CD4-positive, alpha-beta T cell treated with Interleukin-17A for 1 hour (primary cell): Measurements from ENCODE around the gene TCEAL5.
A peak's percentile ranks its signal among the peaks of the same experiment; 100 is the strongest.
"Not testable (repeated sequence)": the region's sequence is repeated elsewhere in the genome, so short reads cannot be mapped to it uniquely, and the experiment has no call there.

Source experiments
- DNase-seq: peaks from one replicate; pipeline ENCODE4 v3.0.0-alpha.2; 2020

TCEAL5 gene, protein sequence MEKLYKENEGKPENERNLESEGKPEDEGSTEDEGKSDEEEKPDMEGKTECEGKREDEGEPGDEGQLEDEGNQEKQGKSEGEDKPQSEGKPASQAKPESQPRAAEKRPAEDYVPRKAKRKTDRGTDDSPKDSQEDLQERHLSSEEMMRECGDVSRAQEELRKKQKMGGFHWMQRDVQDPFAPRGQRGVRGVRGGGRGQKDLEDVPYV

DNA sequence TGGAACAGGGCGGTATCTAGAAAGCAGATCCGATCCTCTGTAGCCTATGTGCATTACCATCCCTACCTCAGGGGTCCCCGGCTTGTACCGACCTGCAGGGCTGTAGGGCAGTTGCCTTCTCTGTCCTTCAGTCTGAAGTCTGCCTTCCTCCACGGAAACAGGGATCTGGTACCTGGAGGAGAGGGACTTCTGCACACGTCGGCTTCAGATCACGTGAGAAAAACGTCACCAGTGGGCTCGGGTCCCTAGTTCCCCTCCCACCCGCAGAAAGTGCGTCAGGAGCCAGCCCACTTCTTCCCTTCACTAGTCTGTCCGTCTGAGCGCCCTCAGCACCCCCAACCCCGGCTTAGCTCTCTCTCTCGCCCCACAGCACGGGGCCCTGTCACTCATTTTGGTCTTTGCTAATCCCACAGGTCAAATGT lies at the start of gene TCEAL5:
TCEAL5 (minus strand) TSS at position 170 of the 422 bp plus-strand sequence. CDS start 2,187 bp downstream, outside the sequence.
- DNase-seq, result no peak

DNA sequence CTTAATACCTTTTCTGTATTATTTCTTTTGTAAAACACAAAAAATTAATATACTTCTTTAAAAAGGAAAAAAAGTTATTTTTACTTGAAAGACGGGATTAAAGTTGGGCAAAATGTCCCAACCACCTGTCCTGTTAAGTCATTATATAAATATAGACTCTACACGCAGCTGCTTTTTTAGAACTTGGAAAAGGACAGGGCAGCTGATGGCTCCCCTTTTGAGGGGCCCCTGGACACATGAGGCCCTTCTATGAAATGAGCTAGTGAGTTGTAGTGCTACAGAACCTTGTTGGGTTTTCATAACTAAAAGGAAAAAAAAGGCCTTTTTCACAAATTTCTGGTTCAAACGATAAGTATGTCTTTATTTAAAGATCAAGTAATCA lies 34.8 kb upstream of the TCEAL5 start:
- no peak for DNase-seq

DNA sequence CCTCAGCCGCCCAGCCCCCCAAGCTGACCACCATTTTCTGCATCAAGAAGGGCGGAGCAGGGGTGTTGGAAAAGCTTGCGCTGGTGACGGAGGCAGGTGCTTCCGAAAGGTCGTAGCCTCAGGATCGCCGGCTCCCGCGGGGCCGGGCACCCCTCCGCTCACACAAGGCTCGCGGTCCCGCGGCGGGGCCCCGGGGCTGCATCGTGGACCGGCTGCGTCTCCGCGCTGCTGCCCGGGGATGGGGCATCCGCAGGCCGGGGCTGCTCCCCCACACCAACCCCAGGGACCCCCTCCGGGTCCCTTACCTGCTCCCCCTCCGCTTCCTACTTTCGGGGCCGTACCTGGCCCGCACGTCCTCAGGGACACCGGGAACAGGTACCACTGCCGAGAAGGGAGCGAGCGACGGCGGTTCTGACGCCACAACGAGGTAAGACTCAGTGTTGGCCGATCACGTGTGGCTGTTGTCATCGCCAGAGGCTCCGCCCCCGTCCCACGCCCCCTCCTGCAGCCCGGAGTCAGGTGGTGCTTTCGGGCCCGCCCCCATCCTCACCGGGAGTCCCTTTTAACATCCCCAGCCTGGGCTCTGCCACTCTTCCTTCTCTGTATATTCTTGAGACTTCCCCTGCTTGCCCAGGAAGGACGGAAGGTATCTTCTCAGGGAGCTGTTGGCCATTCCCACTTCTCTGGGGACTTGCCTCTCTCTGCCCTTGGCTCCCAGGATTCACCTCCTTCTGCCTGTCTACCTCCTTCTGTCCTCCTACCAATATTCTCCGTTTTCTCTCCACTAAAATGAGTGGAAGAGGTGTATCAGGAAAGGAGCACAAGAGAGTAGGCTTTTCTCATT lies 34.2 kb upstream of the TCEAL5 start, which contains the start of gene BEX2:
BEX2 (minus strand) TSS at position 436 of the 844 bp plus-strand sequence. CDS start 1,014 bp downstream, outside the sequence.
- peak; percentile 87 for DNase-seq

DNA sequence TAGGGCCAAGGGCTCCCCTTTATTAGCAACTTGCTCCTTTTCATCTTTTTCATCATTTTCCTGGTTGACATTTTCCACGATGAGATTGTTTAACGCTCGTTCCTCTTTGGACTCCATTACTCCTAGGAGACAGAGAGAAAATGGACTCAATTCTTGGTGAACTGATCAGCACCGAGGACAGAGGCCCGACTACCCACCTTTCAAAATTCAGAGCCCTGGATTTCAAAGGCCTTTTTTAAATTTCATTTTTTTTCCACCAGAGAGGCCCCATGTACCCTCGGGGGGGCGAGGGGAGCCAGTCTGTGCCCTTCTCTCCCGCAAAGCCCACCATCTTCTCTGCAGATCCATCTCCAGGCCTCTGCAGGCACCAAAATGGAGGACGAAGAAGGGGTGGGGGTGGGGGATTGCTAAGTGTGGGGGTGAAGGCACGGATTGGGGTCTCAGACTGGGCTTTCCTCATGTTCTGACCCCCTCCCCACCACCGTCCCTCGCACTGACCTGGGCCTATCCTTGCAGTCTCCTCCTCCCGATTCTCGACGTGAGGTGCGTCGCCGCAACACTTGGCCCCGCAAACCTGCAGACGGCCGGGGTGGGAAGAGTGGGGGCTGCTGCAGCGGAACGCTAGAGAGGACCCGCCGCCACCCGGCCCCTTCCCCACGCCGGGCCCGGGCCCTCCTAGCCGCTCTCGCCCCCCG lies 33.5 kb upstream of the TCEAL5 start:
- DNase-seq, result no peak

DNA sequence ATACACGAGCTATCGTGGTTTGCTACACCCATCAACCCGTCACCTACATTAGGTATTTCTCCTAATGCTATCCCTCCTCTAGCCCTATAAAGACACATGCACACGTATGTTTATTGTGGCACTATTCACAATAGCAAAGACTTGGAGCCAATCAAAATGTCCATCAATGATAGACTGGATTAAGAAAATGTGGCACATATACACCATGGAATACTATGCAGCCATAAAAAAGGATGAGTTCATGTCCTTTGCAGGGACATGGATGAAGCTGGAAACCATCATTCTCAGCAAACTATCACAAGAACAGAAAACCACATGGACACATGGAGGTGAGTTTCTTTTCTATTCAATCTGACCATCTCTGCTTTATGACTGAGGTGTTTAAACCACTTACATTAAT lies 29.1 kb upstream of the TCEAL5 start:
- not testable (repeated sequence) for DNase-seq

DNA sequence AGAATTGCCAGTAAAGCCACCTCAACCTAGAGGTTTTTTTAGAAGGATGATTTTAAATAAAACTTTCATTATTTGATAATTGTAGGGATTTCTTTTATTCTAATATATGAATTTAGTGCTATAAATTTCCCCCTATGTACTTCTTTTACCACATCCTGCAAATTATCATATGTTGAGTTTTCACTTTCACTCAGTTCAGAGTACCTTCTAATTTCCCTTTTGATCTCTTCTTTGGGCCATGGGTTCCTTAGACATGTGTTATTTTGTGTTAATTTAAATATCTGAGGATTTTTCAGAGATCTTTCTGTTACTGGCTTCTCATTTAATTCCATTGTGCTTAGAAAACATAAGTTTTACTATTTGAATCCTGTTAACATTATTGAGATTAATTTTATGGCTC lies 28.2 kb upstream of the TCEAL5 start:
- no peak for DNase-seq

DNA sequence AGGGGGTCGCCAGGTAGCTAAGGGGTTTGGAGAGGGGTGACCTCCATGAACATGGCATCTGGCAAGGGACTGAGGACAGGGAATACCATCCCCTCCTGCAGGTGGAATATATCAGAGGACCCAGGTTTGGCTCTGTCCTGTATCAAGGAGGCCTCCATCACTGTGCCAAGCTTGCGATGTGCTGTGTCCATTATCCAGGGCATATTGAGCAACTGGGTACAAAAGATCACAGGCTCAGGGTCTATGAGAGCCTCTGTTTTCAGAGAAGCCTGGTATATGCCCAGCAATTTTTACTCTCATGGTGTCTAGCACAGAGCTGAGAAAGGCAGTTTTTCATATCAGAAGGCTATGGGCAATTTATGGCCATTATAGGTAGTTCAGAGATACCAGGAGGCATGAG lies 16.6 kb upstream of the TCEAL5 start:
- no peak for DNase-seq

DNA sequence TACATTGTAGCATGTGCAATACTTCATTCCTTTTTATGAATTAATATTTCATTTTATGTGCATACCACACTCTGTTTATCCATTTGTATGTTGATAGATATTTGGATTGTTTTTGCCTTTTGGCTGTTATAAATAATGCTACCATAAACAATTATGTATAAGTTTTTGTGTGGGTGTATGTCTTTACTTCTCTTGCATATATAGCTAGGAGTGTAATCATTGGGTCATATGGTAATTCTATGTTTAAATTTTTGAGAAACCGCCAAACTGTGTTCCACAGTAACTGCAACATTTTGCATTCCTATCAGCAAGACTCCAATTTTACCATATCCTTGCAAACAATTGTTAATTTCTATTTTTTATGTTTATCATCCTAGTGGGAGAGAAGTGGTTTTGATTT lies 3.1 kb upstream of the TCEAL5 start:
- no peak for DNase-seq

DNA sequence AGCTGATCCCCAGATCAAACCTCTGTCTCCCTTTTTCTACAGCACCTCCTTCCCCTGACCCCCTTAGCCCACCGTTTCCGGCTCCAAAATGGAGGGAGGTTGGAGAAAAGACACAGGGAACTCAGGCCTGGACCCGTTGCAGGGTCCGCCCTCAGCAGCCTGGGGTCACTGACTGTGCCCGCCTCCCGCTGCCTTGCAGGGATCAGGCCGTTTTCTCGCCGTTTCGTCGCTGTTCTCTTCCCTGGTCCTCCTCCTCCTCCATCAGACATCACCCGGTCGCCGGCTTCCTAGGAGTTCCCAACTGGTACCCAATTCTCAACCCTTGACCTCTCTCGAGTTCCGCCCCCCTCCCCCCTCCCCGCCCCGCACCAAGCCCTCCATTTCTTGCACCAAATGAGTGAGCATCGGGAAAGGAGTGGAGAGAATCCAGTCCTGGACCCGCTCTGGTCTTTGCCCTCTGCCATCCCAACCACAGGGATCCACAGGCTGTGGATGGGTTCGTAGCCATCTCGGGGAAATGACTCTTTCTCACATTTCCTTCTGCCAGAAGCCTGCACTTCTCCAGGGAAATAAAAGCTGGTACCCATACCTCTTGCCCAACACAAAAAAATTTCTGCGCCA lies 493 bp downstream of the TCEAL5 start:
- no peak for DNase-seq

DNA sequence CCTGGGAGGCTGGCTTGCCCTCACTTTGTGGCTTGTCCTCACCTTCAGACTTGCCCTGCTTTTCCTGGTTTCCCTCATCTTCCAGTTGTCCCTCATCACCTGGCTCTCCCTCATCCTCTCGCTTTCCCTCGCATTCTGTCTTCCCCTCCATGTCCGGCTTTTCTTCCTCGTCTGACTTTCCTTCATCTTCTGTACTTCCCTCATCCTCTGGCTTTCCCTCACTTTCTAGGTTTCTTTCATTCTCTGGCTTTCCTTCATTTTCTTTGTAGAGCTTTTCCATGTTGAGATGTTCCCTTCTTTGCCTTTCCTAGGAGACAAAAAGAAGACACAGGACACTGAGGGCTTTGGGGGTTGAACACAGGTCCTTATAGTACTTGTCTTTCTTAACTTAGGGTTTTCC lies 2.3 kb downstream of the TCEAL5 start:
- DNase-seq, result no peak

DNA sequence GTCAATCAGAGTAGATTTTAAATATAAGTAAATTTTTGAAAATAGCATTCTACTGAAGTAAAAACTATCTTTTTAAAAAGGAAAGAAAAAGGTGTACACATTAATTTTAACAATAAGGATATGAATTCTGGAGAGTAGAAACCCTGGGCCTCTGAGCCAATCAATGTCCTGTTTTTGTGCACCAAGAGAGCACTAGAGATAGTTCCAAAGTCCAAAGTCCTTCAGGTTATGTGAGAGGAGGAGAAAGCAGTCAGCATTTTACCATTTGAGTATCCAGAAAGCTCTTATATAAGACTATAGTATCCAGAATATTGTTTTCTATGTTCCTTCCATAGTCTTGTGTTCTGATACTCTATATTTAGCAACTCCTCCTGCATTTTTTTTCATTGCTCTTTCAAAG lies 18.3 kb downstream of the TCEAL5 start:
- DNase-seq, result no peak

DNA sequence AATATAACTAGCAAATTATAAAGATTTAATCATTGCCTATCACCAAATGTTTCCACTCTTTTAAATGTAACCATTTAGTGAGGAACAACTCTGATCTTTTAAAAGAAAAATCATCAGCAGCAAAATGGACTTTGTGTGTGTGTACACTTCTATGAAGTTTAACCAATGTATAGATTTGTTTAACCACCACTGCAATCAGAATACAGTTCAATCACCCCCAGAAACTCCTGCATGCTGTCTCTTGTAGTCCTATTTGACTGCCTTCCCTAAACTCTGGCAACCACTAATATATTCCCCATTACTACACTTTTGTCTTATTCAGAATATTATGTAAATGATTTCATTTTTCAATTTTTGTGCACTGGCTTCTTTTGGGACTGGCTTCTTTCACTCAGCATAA lies 19.9 kb downstream of the TCEAL5 start:
- DNase-seq, result no peak

DNA sequence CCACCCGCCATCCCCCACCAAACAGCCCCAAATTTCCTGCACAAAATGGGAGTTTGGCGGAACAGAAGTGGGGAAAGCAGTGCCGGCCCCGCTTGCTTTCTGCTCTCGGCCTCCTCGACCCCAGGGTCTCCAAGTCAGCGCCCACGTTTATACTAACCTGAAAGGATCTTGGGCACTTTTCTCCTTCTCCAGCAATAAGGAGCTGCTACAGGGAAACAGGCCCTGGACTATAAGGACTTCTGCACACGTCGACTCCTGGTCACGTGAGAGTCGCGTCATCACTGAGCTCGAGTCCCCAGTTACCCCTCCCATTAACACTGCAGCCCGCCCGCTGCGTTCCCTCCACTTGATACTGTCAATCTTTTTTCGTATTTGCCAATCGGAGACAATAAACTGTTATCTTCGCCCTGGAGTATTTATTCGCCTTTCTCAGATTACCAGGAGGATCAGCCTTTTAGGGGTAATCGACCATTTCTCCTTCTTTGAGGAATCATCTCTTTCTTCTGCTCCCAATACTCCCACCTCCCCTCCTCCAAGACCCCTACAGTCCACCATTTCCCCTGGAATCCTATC lies 21.5 kb downstream of the TCEAL5 start, which contains the start of gene TCEAL8:
TCEAL8 (minus strand) TSS at position 235 of the 573 bp plus-strand sequence. CDS start 1,176 bp downstream, outside the sequence.
- peak; percentile 70 for DNase-seq

DNA sequence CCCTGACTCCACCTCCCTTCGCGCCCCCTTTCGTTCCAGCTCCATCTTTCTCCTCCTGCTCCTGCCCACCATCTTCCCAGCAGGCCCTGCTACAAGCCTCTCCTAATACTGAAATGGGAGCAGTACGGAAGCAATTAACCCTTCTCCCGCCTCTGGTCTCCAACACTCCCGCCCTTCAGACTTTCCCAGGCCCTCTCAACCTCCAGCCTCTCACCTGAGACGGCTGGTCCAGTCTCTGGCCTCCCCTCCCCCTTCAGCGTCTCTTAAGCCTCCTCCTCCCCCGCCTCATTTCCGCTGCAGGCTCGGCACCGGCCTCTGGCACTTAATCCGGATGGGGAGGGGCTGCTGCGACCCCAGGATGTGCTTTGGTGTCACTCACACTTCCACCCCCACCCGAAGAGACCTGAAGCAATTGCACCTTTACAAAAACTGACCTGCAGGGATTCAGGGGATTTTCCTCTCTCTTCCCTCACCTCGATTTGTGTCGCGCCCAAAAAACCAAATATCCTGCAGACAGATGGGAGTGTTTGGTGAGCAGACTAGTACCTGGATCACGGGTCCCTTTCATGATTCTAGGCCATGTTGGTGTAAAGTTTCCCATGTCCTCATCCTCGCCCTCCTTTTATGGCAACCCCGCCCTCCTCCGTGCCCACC lies 22.3 kb downstream of the TCEAL5 start:
- peak; percentile 48 for DNase-seq

DNA sequence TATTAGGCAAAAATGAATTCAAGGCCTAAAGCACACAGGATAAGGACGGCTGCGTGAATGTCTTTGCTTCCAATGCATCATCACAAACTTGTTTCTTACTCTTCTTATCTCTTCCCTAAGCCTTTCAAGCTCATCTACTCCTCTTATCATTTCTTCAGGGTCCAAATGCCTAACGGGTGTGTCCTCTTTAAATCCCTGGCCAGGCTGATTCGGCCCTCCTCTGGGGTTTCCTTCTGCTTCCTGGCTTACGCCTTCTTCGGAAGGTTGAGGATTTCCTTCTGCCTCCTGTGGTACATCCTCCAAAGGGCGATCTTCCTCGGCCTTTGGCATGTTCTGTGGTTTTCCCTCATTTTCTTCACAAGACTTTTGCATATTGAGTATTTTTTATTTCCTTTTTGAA lies 22.9 kb downstream of the TCEAL5 start:
- DNase-seq, result no peak

DNA sequence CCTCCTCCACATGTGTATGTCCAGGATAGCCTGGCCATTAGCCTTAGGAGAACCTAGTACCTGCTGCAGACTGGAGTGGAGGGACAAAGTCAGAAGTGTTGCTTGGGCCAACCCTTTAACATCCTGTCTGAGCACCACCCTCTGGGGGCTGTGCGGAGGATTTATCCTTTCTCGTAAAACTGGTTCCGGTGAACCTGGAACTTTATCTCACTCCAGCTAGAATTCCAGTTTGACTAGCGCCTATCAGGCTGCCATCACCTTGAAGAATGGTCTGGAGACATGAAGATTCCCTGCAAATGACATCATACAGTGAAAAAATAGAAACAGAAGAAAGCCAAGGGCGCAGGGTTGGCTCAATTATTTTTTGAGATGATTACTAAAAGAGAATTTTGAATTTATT lies 25.6 kb downstream of the TCEAL5 start:
- DNase-seq, result no peak

DNA sequence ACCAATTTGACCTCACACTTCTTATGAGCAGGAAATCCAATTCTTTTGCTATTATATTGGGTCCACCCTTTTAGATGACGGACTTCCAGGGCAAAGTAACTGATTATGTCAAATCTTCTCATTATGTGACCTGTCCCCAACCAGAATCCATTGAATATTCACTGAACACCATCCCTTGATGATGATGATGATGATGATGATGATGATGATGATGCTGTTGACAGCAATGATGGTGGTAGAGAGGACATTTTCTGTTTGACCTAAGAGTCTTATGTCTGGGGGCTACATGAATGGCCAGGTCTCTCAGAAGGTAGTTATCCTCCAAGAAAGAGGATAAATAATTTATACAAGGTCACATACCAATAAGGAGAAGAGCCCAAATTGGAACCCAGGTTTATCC lies 26.7 kb downstream of the TCEAL5 start:
- DNase-seq, result no peak

DNA sequence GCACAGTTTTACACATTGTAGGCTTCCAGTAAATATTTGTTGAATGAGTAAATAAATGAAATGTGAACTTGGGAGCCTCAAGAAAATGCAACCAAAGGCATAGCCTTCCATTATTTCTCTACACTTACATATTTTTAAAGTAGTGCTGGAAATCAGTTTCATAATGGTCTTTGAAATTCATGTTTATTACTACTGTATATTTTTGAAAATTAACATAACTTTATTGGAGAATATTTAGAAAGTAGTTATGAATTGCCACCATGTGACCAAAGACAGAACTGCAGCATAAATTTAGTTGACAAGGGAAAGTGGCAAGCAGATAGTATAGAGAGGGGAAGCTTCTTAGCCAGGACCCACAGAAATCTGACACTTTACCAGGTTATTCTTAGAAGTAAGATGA lies 28.0 kb downstream of the TCEAL5 start:
- peak; percentile 35 for DNase-seq

DNA sequence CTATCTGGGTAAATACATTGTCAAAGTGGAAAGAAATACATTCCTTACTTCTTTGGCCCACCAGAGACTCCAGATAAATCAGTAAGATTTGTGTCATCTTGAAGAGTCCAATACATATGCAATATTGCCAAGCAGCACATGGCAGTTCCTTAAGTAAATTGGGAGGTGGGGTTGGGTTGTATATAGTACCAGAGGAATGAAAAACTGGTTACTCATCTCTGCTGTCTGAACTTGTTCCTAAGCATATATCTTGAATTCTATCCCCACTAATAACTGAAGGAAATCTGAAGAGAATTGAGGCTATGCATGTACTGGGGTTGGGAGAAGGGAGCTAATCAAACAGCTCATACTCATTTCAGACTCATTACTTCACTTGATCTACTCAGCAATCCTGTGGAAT lies 36.4 kb downstream of the TCEAL5 start:
- DNase-seq, result no peak

DNA sequence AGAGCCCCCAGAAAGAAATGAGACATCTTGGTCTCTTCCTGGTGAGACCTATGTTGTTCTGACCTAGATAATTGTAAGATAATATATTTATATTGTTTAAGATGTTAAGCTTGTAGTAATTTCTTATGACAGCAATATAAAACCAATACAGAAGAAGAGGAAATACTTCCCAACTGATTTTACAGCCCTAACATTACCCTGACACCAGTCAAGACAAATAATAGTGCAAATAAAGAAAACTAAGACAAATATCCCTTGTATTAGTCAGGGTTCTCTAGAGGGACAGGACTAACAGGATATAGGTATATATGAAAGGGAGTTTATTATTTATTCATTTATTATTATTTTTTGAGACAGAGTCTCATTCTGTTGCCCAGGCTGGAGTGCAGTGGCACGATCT lies 40.3 kb downstream of the TCEAL5 start:
- DNase-seq, result no peak

DNA sequence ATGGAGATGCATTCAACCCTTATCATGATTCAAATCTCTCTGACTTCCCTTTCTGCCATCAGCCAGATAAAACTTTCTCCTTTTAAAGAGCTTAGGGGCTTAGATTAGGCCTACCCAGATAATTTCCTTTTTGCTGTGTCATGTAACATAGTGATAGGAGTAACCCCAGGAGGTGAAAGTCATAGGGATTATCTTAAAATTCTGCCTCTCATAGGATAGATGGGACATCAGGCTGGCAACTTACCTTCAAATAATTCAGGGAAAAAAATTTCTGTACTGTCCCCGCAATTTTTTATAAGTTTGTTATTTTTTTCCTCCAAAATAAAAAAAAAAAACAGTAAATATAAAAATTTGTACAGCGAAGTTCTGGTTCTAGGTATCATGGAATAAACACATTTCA lies 40.9 kb downstream of the TCEAL5 start:
- not testable (repeated sequence) for DNase-seq

DNA sequence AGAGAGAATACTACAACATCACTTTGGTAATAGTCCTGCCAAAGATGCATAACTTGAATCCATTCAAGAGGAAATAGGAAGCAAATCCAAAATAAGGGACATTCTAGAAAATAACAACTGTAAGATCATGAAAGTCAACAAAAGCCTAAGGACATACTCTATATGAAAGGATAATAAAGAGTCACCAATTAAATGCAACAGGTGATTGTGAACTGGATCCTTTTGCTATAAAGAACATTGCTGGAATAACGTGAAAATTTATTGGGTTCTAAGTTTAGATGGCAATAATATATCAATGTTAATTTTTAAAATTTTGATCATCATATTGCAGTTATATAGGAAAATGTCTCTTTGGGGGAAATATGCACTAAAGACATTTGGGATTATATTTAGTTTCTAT lies 41.7 kb downstream of the TCEAL5 start:
- no peak for DNase-seq
